ENCODE measurements around the gene CHRNB4.

DNA sequence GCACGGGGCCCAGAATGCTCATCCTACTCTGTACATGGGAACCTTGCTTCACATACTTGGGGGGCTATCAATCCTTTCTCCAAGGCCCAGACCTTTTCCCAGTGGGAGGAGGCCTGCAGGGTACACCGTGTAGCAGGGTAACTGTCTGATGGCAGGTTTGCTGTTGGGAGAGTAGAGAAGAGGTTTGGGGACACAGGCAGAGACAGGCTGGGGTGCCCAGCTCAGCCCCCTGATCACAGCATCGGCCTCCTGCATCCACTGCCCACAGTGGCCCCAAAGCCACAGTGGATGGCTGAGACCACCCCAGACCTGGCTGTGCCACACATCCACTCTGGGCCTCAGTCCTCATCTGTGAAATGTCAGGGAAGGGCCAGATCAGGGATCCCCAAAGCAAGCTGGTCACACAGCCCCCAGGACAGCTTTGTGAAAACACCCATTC, 25.8 kb downstream of the CHRNB4 start:
- TF ChIP-seq, protein P1, sequence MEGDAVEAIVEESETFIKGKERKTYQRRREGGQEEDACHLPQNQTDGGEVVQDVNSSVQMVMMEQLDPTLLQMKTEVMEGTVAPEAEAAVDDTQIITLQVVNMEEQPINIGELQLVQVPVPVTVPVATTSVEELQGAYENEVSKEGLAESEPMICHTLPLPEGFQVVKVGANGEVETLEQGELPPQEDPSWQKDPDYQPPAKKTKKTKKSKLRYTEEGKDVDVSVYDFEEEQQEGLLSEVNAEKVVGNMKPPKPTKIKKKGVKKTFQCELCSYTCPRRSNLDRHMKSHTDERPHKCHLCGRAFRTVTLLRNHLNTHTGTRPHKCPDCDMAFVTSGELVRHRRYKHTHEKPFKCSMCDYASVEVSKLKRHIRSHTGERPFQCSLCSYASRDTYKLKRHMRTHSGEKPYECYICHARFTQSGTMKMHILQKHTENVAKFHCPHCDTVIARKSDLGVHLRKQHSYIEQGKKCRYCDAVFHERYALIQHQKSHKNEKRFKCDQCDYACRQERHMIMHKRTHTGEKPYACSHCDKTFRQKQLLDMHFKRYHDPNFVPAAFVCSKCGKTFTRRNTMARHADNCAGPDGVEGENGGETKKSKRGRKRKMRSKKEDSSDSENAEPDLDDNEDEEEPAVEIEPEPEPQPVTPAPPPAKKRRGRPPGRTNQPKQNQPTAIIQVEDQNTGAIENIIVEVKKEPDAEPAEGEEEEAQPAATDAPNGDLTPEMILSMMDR (IDR thresholded peaks at IDR 0.05) = no peak
- no peak for TF ChIP-seq POLR2A (IDR thresholded peaks at IDR 0.05)
